ENCODE data around the gene PPP1R12B.
"Not testable (repeated sequence)": the region's sequence is repeated elsewhere in the genome, so short reads cannot be mapped to it uniquely, and the experiment has no call there.

The PPP1R12B gene

GRCh38 chr1:202405928-202406327 lies 57.4 kb downstream of the PPP1R12B start (continued):
- TF ChIP-seq ZBTB20 (tag by site-specific recombination; IDR thresholded peaks at IDR 0.05) = no peak

GRCh38 chr1:202406896-202407295 lies 58.4 kb downstream of the PPP1R12B start:
- not testable (repeated sequence) for H3K27ac ChIP-seq (ENCODE audit: extremely low read depth, low read depth, low read length)

GRCh38 chr1:202407378-202407777 lies 58.9 kb downstream of the PPP1R12B start:
- H3K36me3 ChIP-seq (ENCODE audit: control insufficient read depth in 2 of 2, insufficient read depth in 1 of 2, low read length in 2 of 2); H3K4me1 ChIP-seq (ENCODE audit: control insufficient read depth, insufficient read depth, low read length); H3K4me3 ChIP-seq (ENCODE audit: low read depth, low read length); H3K27ac ChIP-seq (ENCODE audit: extremely low read depth, low read depth, low read length); CTCF ChIA-PET; POLR2A ChIA-PET; H3K9me3 ChIP-seq (ENCODE audit: control insufficient read depth, insufficient read depth, low read depth, low read length): not testable (repeated sequence)
- 0 out of 2 replicates have a peak, but pooled peaks have one; percentile 44 for TF ChIP-seq ZBTB17 (tag by site-specific recombination; IDR thresholded peaks at IDR 0.05)

More at GRCh38 chr1:202406896-202407295, 58.4 kb downstream of the PPP1R12B start:
- H3K4me1 ChIP-seq (ENCODE audit: control insufficient read depth, insufficient read depth, low read length); H3K9me3 ChIP-seq (ENCODE audit: control insufficient read depth, insufficient read depth, low read depth, low read length); POLR2A ChIA-PET; H3K4me3 ChIP-seq (ENCODE audit: low read depth, low read length); H3K36me3 ChIP-seq (ENCODE audit: control insufficient read depth in 2 of 2, insufficient read depth in 1 of 2, low read length in 2 of 2): not testable (repeated sequence)
- CTCF ChIA-PET = interaction anchor here (0.8 kb wide), 1 partner anchor 162 kb away, joined by 3 read pairs; no protein-coding TSS in a partner anchor
- TF ChIP-seq PRDM1 (tag by site-specific recombination; IDR thresholded peaks at IDR 0.05) = peak; percentile 47; the same call in 1 of the 2 replicates

- H3K4me1 ChIP-seq (ENCODE audit: control insufficient read depth, insufficient read depth, low read length); H3K9me3 ChIP-seq (ENCODE audit: control insufficient read depth, insufficient read depth, low read depth, low read length); H3K27ac ChIP-seq (ENCODE audit: extremely low read depth, low read depth, low read length); H3K36me3 ChIP-seq (ENCODE audit: control insufficient read depth in 2 of 2, insufficient read depth in 1 of 2, low read length in 2 of 2); POLR2A ChIA-PET; H3K4me3 ChIP-seq (ENCODE audit: low read depth, low read length): not testable (repeated sequence)
- CTCF ChIA-PET = interaction anchor here (0.7 kb wide), 1 partner anchor 196 kb away, joined by 4 read pairs; no protein-coding TSS in a partner anchor
Observed at GRCh38 chr1:202410251-202410650, 61.8 kb downstream of the PPP1R12B start.

- H3K4me3 ChIP-seq (ENCODE audit: low read depth, low read length); H3K9me3 ChIP-seq (ENCODE audit: control insufficient read depth, insufficient read depth, low read depth, low read length); H3K4me1 ChIP-seq (ENCODE audit: control insufficient read depth, insufficient read depth, low read length); POLR2A ChIA-PET; H3K36me3 ChIP-seq (ENCODE audit: control insufficient read depth in 2 of 2, insufficient read depth in 1 of 2, low read length in 2 of 2); H3K27ac ChIP-seq (ENCODE audit: extremely low read depth, low read depth, low read length): not testable (repeated sequence)
- CTCF ChIA-PET = interaction anchor here (0.7 kb wide), 2 partner anchors 40 to 195 kb away, joined by 3 to 4 read pairs; no protein-coding TSS in a partner anchor
- TF ChIP-seq EGR2 (tag by site-specific recombination; IDR thresholded peaks at IDR 0.05; ENCODE audit: low read depth) (peak; percentile 52; the same call in 1 of the 2 replicates), ZFHX2 (tag by site-specific recombination; conservative IDR thresholded peaks at IDR 0.05) (peak; percentile 53; the same call in 1 of the 2 replicates)
Observed at GRCh38 chr1:202410854-202411357, 62.4 kb downstream of the PPP1R12B start.

DNA sequence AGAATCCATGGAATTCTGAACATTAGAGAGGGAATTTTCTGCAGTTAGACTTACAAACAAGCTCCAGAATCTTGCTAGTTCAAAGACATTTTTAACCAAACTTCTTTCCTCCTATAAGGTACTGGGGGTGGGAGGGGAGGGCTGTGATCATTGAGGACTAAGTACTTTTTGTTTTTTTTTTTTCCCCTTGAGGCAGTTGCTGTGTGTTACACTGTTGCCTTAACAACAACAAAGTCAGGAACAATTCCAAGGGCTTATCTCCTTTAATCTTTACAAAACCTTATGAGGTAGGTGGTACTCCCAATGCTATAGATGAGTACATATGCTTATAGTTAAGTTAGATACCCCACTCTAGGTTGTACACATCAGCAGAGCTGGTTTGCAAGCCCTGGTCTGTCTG lies 62.9 kb downstream of the PPP1R12B start:
- no peak overlapping the region for H3K27ac ChIP-seq (ENCODE audit: extremely low read depth, low read depth, low read length)
- POLR2A ChIA-PET = no interaction called here

GRCh38 chr1:202412421-202412820 lies 63.9 kb downstream of the PPP1R12B start:
- H3K9me3 ChIP-seq (ENCODE audit: control insufficient read depth, insufficient read depth, low read depth, low read length); H3K4me3 ChIP-seq (ENCODE audit: low read depth, low read length); POLR2A ChIA-PET; H3K27ac ChIP-seq (ENCODE audit: extremely low read depth, low read depth, low read length); H3K4me1 ChIP-seq (ENCODE audit: control insufficient read depth, insufficient read depth, low read length); H3K36me3 ChIP-seq (ENCODE audit: control insufficient read depth in 2 of 2, insufficient read depth in 1 of 2, low read length in 2 of 2): not testable (repeated sequence)
- CTCF ChIA-PET = interaction anchor here (0.6 kb wide), 1 partner anchor 204 kb away, joined by 3 read pairs; no protein-coding TSS in a partner anchor

More for the DNA sequence above, 62.9 kb downstream of the PPP1R12B start:
- TF ChIP-seq, protein P1, sequence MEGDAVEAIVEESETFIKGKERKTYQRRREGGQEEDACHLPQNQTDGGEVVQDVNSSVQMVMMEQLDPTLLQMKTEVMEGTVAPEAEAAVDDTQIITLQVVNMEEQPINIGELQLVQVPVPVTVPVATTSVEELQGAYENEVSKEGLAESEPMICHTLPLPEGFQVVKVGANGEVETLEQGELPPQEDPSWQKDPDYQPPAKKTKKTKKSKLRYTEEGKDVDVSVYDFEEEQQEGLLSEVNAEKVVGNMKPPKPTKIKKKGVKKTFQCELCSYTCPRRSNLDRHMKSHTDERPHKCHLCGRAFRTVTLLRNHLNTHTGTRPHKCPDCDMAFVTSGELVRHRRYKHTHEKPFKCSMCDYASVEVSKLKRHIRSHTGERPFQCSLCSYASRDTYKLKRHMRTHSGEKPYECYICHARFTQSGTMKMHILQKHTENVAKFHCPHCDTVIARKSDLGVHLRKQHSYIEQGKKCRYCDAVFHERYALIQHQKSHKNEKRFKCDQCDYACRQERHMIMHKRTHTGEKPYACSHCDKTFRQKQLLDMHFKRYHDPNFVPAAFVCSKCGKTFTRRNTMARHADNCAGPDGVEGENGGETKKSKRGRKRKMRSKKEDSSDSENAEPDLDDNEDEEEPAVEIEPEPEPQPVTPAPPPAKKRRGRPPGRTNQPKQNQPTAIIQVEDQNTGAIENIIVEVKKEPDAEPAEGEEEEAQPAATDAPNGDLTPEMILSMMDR (tag by site-specific recombination; IDR thresholded peaks at IDR 0.05) = no peak
- TF ChIP-seq AEBP2 (tag by site-specific recombination; IDR thresholded peaks at IDR 0.05; ENCODE audit: borderline replicate concordance) (no peak), SCRT1 (tag by site-specific recombination; IDR thresholded peaks at IDR 0.05; ENCODE audit: borderline replicate concordance) (no peak)
- TF ChIP-seq, protein P2, sequence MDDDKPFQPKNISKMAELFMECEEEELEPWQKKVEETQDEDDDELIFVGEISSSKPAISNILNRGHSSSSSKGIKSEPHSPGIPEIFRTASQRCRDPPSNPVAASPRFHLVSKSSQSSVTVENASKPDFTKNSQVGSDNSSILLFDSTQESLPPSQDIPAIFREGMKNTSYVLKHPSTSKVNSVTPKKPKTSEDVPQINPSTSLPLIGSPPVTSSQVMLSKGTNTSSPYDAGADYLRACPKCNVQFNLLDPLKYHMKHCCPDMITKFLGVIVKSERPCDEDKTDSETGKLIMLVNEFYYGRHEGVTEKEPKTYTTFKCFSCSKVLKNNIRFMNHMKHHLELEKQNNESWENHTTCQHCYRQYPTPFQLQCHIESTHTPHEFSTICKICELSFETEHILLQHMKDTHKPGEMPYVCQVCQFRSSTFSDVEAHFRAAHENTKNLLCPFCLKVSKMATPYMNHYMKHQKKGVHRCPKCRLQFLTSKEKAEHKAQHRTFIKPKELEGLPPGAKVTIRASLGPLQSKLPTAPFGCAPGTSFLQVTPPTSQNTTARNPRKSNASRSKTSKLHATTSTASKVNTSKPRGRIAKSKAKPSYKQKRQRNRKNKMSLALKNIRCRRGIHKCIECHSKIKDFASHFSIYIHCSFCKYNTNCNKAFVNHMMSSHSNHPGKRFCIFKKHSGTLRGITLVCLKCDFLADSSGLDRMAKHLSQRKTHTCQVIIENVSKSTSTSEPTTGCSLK (tag by site-specific recombination; IDR thresholded peaks at IDR 0.05) = no peak
- Histone ChIP-seq H3K9me3 (ENCODE audit: control insufficient read depth, insufficient read depth, low read depth, low read length) (no peaks in the 10 kb centered on the region), H3K36me3 (ENCODE audit: control insufficient read depth in 2 of 2, insufficient read depth in 1 of 2, low read length in 2 of 2) (no peaks in the 10 kb centered on the region), H3K4me3 (ENCODE audit: low read depth, low read length) (no peak overlapping the region), H3K4me1 (ENCODE audit: control insufficient read depth, insufficient read depth, low read length) (no peaks in the 10 kb centered on the region; the same call in 1 of the 2 replicates)
- CTCF ChIA-PET = no interaction called here
